Transverse colon (tissue), 4 donors: ENCODE data around the gene NLGN1.

Experiments used
- EP300 ChIP-seq: sonication (generic); formaldehyde crosslinking; IDR thresholded peaks from one replicate; pipeline ENCODE4 v1.6.1; 2017; ENCODE audit warnings: antibody characterized with exemption, low read depth
- POLR2AphosphoS5 ChIP-seq, 3 donors: sonication (generic); formaldehyde crosslinking; IDR thresholded peaks; one replicate each; pipeline ENCODE4 v1.6.1; 2016; ENCODE audit warnings: antibody characterized with exemption in 3 of 3
- TF ChIP-seq, protein P1 (sequence below), 5 experiments: fragments of 200-600 bp in 3 of 5; fragments of 450-650 bp in 2 of 5; sonication (generic) in 3 of 5; IDR thresholded peaks; 1 replicate in 2 of 5; 2 replicates in 3 of 5; pipeline ENCODE4 v1.5.1; 2016 to 2017; ENCODE audit warnings: antibody characterized with exemption in 5 of 5, inconsistent platforms in 3 of 5, mild to moderate bottlenecking in 2 of 5, moderate library complexity in 1 of 5

DNA sequence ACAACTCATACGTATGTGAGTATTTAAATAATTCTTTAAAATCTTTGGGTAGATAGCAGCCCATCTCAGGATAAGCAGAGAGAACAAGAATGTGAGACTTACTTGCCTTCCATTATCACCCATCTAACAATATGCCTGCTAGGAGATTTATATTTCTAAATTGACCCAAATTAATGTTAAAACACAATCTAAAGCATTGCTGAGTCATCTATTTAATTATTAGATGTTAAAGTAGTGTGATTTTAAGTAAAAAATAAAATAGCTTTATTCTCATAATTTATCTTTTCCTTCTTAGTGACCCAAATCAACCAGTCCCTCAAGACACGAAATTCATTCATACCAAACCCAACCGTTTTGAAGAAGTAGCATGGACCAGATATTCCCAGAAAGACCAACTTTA lies 882.6 kb downstream of the NLGN1 start:
- TF ChIP-seq EP300 (no peak), POLR2AphosphoS5 (IDR thresholded peaks at IDR 0.05) (no peak)
- TF ChIP-seq, protein P1, sequence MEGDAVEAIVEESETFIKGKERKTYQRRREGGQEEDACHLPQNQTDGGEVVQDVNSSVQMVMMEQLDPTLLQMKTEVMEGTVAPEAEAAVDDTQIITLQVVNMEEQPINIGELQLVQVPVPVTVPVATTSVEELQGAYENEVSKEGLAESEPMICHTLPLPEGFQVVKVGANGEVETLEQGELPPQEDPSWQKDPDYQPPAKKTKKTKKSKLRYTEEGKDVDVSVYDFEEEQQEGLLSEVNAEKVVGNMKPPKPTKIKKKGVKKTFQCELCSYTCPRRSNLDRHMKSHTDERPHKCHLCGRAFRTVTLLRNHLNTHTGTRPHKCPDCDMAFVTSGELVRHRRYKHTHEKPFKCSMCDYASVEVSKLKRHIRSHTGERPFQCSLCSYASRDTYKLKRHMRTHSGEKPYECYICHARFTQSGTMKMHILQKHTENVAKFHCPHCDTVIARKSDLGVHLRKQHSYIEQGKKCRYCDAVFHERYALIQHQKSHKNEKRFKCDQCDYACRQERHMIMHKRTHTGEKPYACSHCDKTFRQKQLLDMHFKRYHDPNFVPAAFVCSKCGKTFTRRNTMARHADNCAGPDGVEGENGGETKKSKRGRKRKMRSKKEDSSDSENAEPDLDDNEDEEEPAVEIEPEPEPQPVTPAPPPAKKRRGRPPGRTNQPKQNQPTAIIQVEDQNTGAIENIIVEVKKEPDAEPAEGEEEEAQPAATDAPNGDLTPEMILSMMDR (IDR thresholded peaks at IDR 0.05) = no peak
